HEK293 (cell line): Measurements from ENCODE around the gene C21orf58.

ENCODE experiments used
- CTCF ChIA-PET: fragments of 350-600 bp; formaldehyde crosslinking; extraction: SDS; loops from one replicate; lab custom pipeline; 2021; ENCODE audit warnings: antibody characterized with exemption; lab: Yijun Ruan, JAX
- POLR2A ChIA-PET: fragments of 300-600 bp; formaldehyde crosslinking; extraction: SDS; loops from one replicate; lab custom pipeline; 2020; ENCODE audit warnings: antibody characterized with exemption, inconsistent platforms; lab: Yijun Ruan, JAX
- H3K27ac ChIP-seq: fragments of 200-500 bp; sonication (Bioruptor generic); 2 replicates; pipeline ENCODE4 v1.5.1; 2014; ENCODE audit warnings: low read depth, low read length, control low read depth, inconsistent platforms; ENCODE audit errors: extremely low read depth
- H3K36me3 ChIP-seq, 2 experiments: fragments of 200-500 bp in 1 of 2; sonication (Bioruptor generic) in 1 of 2; 1 replicate in 1 of 2; 2 replicates in 1 of 2; pipeline ENCODE4 v1.5.1; 2014 to 2017; ENCODE audit warnings: inconsistent platforms in 2 of 2, low read length in 2 of 2; ENCODE audit not compliant: control insufficient read depth in 2 of 2, insufficient read depth in 1 of 2
- H3K4me1 ChIP-seq: fragments of 200-500 bp; sonication (Bioruptor generic); 2 replicates; pipeline ENCODE4 v1.5.1; 2014; ENCODE audit warnings: mild to moderate bottlenecking, low read length, inconsistent platforms; ENCODE audit not compliant: control insufficient read depth, insufficient read depth
- H3K4me3 ChIP-seq: 2 replicates; pipeline ENCODE4 v1.5.1; 2011; ENCODE audit warnings: low read depth, mild to moderate bottlenecking, control low read depth, low read length, moderate library complexity
- H3K9me3 ChIP-seq: fragments of 200-500 bp; sonication (Bioruptor generic); 2 replicates; pipeline ENCODE4 v1.5.1; 2014; ENCODE audit warnings: low read depth, low read length, inconsistent platforms; ENCODE audit not compliant: control insufficient read depth, insufficient read depth
- AEBP2 ChIP-seq: fragments of 450-650 bp; formaldehyde crosslinking; IDR thresholded peaks from 2 replicates; pipeline ENCODE4 v1.5.1; 2016; ENCODE audit warnings: missing biosample characterization, missing genetic modification characterization, borderline replicate concordance
- EGR2 ChIP-seq: fragments of 450-650 bp; formaldehyde crosslinking; IDR thresholded peaks from 2 replicates; pipeline ENCODE4 v1.5.1; 2016; ENCODE audit warnings: low read depth, missing biosample characterization, missing genetic modification characterization
- GFI1B ChIP-seq: fragments of 450-650 bp; formaldehyde crosslinking; IDR thresholded peaks from 2 replicates; pipeline ENCODE4 v1.5.1; 2016; ENCODE audit warnings: missing biosample characterization, missing genetic modification characterization
- GLI4 ChIP-seq: fragments of 450-650 bp; formaldehyde crosslinking; IDR thresholded peaks from 2 replicates; pipeline ENCODE4 v1.5.1; 2016; ENCODE audit warnings: missing biosample characterization, missing genetic modification characterization
- IKZF3 ChIP-seq: fragments of 450-650 bp; IDR thresholded peaks from 2 replicates; pipeline ENCODE4 v1.5.0; 2018; ENCODE audit warnings: missing biosample characterization, mild to moderate bottlenecking, missing genetic modification characterization, moderate library complexity
- KLF10 ChIP-seq: fragments of 450-650 bp; IDR thresholded peaks from 2 replicates; pipeline ENCODE4 v1.5.1; 2018; ENCODE audit warnings: missing biosample characterization, mild to moderate bottlenecking, missing genetic modification characterization
- KLF9 ChIP-seq: fragments of 450-650 bp; formaldehyde crosslinking; IDR thresholded peaks from 2 replicates; pipeline ENCODE4 v1.5.1; 2016; ENCODE audit warnings: missing biosample characterization, missing genetic modification characterization, low read depth
- MYNN ChIP-seq: fragments of 450-650 bp; formaldehyde crosslinking; IDR thresholded peaks from 2 replicates; pipeline ENCODE4 v1.5.1; 2016; ENCODE audit warnings: missing biosample characterization, missing genetic modification characterization, borderline replicate concordance
- REST ChIP-seq: fragments of 450-650 bp; formaldehyde crosslinking; IDR thresholded peaks from 2 replicates; pipeline ENCODE4 v1.5.1; 2016; ENCODE audit warnings: missing biosample characterization, missing genetic modification characterization
- SP3 ChIP-seq: fragments of 450-650 bp; formaldehyde crosslinking; IDR thresholded peaks from 2 replicates; pipeline ENCODE4 v1.5.1; 2016; ENCODE audit warnings: missing biosample characterization, missing genetic modification characterization
- TCF7L2 ChIP-seq: IDR thresholded peaks from 2 replicates; pipeline ENCODE4 v1.6.1; 2011; ENCODE audit warnings: low read depth, mild to moderate bottlenecking, inconsistent platforms, low read length, moderate library complexity, borderline replicate concordance
- ZBTB1 ChIP-seq: fragments of 450-650 bp; formaldehyde crosslinking; IDR thresholded peaks from 2 replicates; pipeline ENCODE4 v1.5.1; 2016; ENCODE audit warnings: missing biosample characterization, missing genetic modification characterization
- ZBTB17 ChIP-seq: fragments of 450-650 bp; formaldehyde crosslinking; IDR thresholded peaks from 2 replicates; pipeline ENCODE4 v1.5.1; 2016; ENCODE audit warnings: missing biosample characterization, missing genetic modification characterization
- ZFP3 ChIP-seq: fragments of 450-650 bp; formaldehyde crosslinking; IDR thresholded peaks from 2 replicates; pipeline ENCODE4 v1.5.1; 2016; ENCODE audit warnings: low read depth, missing biosample characterization, missing genetic modification characterization
- ZNF133 ChIP-seq: fragments of 450-650 bp; formaldehyde crosslinking; IDR thresholded peaks from 2 replicates; pipeline ENCODE4 v1.5.1; 2016; ENCODE audit warnings: missing biosample characterization, missing genetic modification characterization
- ZNF157 ChIP-seq: fragments of 450-650 bp; formaldehyde crosslinking; IDR thresholded peaks from 2 replicates; pipeline ENCODE4 v1.5.1; 2016; ENCODE audit warnings: missing biosample characterization, missing genetic modification characterization
- ZNF169 ChIP-seq: fragments of 450-650 bp; formaldehyde crosslinking; IDR thresholded peaks from 2 replicates; pipeline ENCODE4 v1.5.1; 2016; ENCODE audit warnings: missing biosample characterization, missing genetic modification characterization
- ZNF174 ChIP-seq: fragments of 450-650 bp; formaldehyde crosslinking; IDR thresholded peaks from 2 replicates; pipeline ENCODE4 v1.5.0; 2017; ENCODE audit warnings: missing biosample characterization, mild to moderate bottlenecking, missing genetic modification characterization
- ZNF2 ChIP-seq: fragments of 450-650 bp; formaldehyde crosslinking; IDR thresholded peaks from 2 replicates; pipeline ENCODE4 v1.5.1; 2016; ENCODE audit warnings: missing biosample characterization, missing genetic modification characterization
- ZNF214 ChIP-seq: fragments of 450-650 bp; formaldehyde crosslinking; IDR thresholded peaks from 2 replicates; pipeline ENCODE4 v1.5.1; 2017; ENCODE audit warnings: missing biosample characterization, mild to moderate bottlenecking, missing genetic modification characterization, borderline replicate concordance
- ZNF335 ChIP-seq: fragments of 450-650 bp; formaldehyde crosslinking; conservative IDR thresholded peaks from 2 replicates; pipeline ENCODE4 v1.5.1; 2016; ENCODE audit warnings: missing biosample characterization, missing genetic modification characterization
- ZNF610 ChIP-seq: fragments of 450-650 bp; formaldehyde crosslinking; IDR thresholded peaks from 2 replicates; pipeline ENCODE4 v1.5.1; 2016; ENCODE audit warnings: missing biosample characterization, missing genetic modification characterization, borderline replicate concordance
- ZNF623 ChIP-seq: fragments of 450-650 bp; formaldehyde crosslinking; IDR thresholded peaks from 2 replicates; pipeline ENCODE4 v1.5.1; 2016; ENCODE audit warnings: missing biosample characterization, missing genetic modification characterization
- ZNF639 ChIP-seq: fragments of 450-650 bp; formaldehyde crosslinking; IDR thresholded peaks from 2 replicates; pipeline ENCODE4 v1.5.1; 2016; ENCODE audit warnings: missing biosample characterization, missing genetic modification characterization
- ZNF658 ChIP-seq: fragments of 450-650 bp; formaldehyde crosslinking; IDR thresholded peaks from 2 replicates; pipeline ENCODE4; 2016; ENCODE audit warnings: missing biosample characterization, missing genetic modification characterization
- ZNF830 ChIP-seq: fragments of 450-650 bp; IDR thresholded peaks from 2 replicates; pipeline ENCODE4 v1.5.0; 2018; ENCODE audit warnings: missing biosample characterization, missing genetic modification characterization, low read depth, mild to moderate bottlenecking, moderate library complexity
- ZSCAN30 ChIP-seq: fragments of 450-650 bp; IDR thresholded peaks from 2 replicates; pipeline ENCODE4 v1.5.1; 2018; ENCODE audit warnings: missing biosample characterization, mild to moderate bottlenecking, missing genetic modification characterization, moderate library complexity
- ZSCAN4 ChIP-seq: fragments of 450-650 bp; formaldehyde crosslinking; IDR thresholded peaks from 2 replicates; pipeline ENCODE4 v1.5.1; 2017; ENCODE audit warnings: missing biosample characterization, missing genetic modification characterization

Gene C21orf58

GRCh38 chr21:46286648-46287002 lies 37.0 kb downstream of the C21orf58 start:
- ChIA-PET POLR2A (interaction anchor here (1.0 to 2.0 kb wide), 2 partner anchors 39 to 133 kb away, joined by 3 to 9 read pairs; no protein-coding TSS in a partner anchor), CTCF (no interaction called here)
- peaks cover 4% of the 10 kb centered on the region; the same call in 1 of the 2 replicates for H3K4me1 ChIP-seq
- H3K36me3 ChIP-seq: peaks cover 14 to 46% of the 10 kb centered on the region in 2 experiments
- H3K9me3 ChIP-seq: no peaks in the 10 kb centered on the region
- peak overlapping the region; percentile 81 for H3K27ac ChIP-seq
- TF ChIP-seq ZNF658 (tag by site-specific recombination): no peak
- TF ChIP-seq ZBTB1 (tag by site-specific recombination): no peak
- peak; percentile 55; the same call in 1 of the 2 replicates for TF ChIP-seq IKZF3 (tag by site-specific recombination)
- TF ChIP-seq ZNF623 (tag by site-specific recombination): no peak
- no peak for TF ChIP-seq ZNF639
- 0 out of 2 replicates have a peak, but pooled peaks have one; percentile 72 for TF ChIP-seq KLF10
- TF ChIP-seq KLF9 (tag by site-specific recombination): no peak
- no peak for TF ChIP-seq ZFP3 (tag by site-specific recombination)
- peak; percentile 14; the same call in 1 of the 2 replicates for TF ChIP-seq ZNF610
- TF ChIP-seq AEBP2 (tag by site-specific recombination): no peak
- peak; percentile 89; the same call in 1 of the 2 replicates for TF ChIP-seq ZBTB17 (tag by site-specific recombination)
- TF ChIP-seq EGR2: no peak
- TF ChIP-seq ZNF214 (tag by site-specific recombination): no peak
- no peak for TF ChIP-seq ZNF169 (tag by site-specific recombination)
- TF ChIP-seq ZNF2 (tag by site-specific recombination): no peak
- TF ChIP-seq SP3: no peak
- H3K4me3 ChIP-seq: peak overlapping the region; percentile 61

- POLR2A ChIA-PET: interaction anchor here (0.6 to 2.0 kb wide), 5 partner anchors 11 to 397 kb away, joined by 3 to 9 read pairs (median 3); partner anchors contain the start of gene LSS
- peaks cover 20 to 45% of the 10 kb centered on the region in 2 experiments for H3K36me3 ChIP-seq
- peak within 1 kb of the TSS; percentile 81 for H3K27ac ChIP-seq
- H3K4me1 ChIP-seq: peaks cover 4% of the 10 kb centered on the region; the same call in 1 of the 2 replicates
- H3K4me3 ChIP-seq: peak within 1 kb of the TSS; percentile 61
- CTCF ChIA-PET: interaction anchor here (0.7 to 1.7 kb wide), 6 partner anchors 37 to 314 kb away, joined by 3 to 7 read pairs (median 3); no protein-coding TSS in a partner anchor
- no peaks in the 10 kb centered on the region for H3K9me3 ChIP-seq
- TF ChIP-seq ZNF133 (tag by site-specific recombination): no peak
- TF ChIP-seq MYNN (tag by site-specific recombination): no peak
- no peak for TF ChIP-seq GFI1B (tag by site-specific recombination)
- TF ChIP-seq TCF7L2: no peak
- 0 out of 2 replicates have a peak, but pooled peaks have one; percentile 26 for TF ChIP-seq ZSCAN4 (tag by site-specific recombination)
- TF ChIP-seq ZNF335 (tag by site-specific recombination): peak; percentile 85
- peak; percentile 74 for TF ChIP-seq REST (tag by site-specific recombination)
- no peak for TF ChIP-seq ZNF174 (tag by site-specific recombination)
- TF ChIP-seq ZNF830: no peak
- peak; percentile 87 for TF ChIP-seq GLI4 (tag by site-specific recombination)
- no peak; the same call in none of the 2 replicates for TF ChIP-seq ZSCAN30 (tag by site-specific recombination)
- TF ChIP-seq ZNF157: no peak
Observed at GRCh38 chr21:46285761-46286647, 37.7 kb downstream of the C21orf58 start, which contains the start of gene YBEY. YBEY (plus strand) TSS chr21:46286342; CDS start chr21:46286914, 572 bp downstream.
